SH-SY5Y (cell line): Measurements from ENCODE around the gene GAST.

Experiments
- GATA2 ChIP-seq: IDR thresholded peaks from 2 replicates; pipeline ENCODE4 v1.6.1; 2011; ENCODE audit warnings: mild to moderate bottlenecking, low read depth, low read length
- GATA3 ChIP-seq: IDR thresholded peaks from 2 replicates; pipeline ENCODE4 v1.6.1; 2011; ENCODE audit warnings: low read depth, mild to moderate bottlenecking, low read length, moderate library complexity

Gene GAST

DNA sequence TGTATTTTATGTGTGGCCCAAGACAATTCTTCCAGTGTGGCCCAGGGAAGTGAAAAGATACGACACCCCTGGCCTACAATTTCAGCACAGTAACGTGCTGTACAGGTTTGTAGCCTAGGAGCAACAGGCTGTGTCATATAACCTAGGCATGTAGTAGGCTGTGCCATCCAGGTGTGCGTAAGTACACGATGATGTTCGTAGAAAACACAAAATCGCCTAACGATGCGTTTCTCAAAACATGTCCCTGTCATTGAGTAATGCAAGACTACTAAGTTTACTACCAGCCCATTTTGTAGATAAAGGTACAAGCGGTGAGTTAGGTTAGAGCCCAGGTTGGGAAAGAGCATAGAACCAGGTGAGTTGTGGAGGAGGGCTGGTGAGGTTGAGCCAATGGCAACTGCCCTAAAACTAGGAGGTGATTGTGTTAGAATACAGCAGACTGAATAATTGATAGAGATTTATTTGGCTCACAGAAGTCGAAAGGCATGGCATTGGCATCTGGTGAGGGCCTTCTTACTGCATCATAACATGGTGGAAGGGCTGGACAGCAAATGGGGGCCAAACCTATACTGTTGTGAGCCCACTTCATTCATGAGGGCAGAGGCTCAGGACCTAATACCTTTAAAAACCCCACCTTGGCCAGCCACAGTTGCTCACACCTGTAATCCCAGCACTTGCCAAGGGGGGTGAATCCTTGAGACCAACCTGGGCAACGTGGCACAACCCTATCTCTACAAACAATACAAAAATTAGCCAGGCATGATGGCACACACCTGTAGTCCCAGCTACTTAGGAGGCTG, 19.2 kb upstream of the GAST start:
- TF ChIP-seq GATA2 (no peak), GATA3 (no peak)

DNA sequence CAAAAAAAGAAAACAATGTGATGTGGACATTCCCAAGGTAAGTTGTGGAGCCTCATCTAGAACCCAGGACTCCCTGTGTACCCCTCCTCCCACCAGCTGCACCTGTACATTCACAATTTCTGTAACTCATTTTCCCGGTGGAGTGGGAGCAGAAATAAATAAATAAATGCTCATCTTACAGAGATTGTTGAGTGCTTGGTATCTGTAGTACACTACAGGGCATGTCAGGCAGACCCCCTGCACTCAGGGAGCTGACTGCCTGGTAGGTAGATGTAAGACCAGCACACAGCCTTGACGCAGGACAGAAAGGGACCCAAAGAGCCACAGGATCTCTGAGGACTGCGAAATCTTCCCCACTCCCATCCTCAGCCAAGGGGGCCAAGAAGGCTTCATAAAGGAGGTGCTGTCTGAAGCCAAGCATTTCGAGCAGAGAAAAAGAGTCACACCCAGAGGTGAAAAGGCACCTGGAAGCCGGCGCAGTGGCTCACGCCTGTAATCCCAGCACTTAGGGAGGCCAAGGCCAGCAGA, 16.9 kb upstream of the GAST start:
- TF ChIP-seq GATA2, result no peak
- no peak for TF ChIP-seq GATA3

DNA sequence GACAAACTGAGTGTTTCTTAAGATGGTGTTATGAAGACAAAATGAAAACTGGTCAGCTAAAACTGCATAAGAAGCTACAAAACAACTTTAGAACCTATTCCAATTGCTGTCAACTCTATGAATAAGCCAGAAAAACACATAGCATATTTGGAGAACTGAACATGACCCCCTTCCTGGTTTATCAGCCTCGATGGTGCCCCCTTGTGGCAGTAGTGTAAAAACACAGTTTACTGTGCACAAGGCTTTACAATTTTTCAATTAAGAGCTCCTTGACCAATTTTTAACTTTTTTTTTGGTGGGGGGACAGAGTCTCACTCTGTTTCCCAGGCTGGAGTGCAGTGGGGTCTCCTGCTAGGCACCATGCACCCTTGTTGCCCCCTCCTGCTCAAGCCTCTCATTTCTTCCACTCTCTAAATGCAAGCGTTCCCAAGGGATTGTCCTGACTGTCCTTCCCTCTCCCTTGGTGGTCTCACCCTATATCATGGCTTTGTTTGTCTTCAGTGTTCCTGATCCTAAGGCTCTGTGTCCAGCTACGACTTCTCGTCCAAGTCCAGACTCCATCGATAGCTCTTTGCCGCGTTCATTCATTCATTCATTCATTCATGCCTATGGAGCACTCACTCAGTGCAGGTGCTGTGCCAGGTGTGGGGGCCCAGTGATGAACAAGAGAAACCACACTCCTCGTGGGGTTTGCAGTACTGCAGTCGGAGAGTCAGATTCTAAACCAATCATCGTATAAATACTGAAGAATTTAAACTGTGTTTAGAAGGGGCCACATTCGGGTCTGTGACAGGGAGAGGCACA, 16.0 kb upstream of the GAST start:
- TF ChIP-seq GATA2 (no peak), GATA3 (no peak)

DNA sequence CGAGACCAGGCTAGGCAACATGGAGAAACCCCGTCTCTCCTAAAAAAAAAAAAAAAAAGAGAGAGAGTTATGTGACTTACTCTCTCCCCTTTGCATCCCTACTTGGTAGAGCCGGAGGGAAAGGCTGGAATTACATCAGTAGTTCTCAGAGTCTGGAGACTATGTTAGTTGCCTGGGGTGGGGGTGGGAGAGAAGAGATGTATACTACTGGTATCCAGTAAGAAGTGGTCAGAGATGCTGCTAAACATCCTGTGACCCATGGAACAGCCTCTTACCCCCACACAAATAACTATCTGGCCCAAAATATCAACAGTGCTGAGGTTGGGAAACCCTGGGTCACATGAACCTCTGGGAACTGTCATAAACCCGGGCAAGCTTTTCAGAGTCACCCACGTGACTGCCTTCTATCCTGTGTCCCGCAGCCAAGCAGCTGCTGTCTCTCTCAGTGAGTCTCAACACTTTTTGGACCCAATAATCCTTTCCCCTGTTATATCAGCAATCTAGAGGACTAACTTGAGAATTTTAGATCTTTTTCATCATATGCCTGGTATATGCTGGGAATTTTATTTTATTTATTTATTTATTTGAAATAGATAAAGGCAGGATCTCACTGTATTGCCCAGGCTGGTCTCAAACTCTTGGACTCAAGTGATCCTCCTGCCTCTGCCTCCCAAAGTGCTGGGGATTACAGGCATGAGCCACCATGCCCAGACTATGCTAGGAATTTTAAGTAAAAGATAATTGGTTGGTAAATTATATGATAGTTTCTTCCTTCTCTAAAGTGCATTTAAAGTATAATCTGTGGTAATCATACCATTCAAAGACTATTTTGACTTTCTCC, 14.8 kb upstream of the GAST start:
- no peak for TF ChIP-seq GATA3
- TF ChIP-seq GATA2, result no peak

DNA sequence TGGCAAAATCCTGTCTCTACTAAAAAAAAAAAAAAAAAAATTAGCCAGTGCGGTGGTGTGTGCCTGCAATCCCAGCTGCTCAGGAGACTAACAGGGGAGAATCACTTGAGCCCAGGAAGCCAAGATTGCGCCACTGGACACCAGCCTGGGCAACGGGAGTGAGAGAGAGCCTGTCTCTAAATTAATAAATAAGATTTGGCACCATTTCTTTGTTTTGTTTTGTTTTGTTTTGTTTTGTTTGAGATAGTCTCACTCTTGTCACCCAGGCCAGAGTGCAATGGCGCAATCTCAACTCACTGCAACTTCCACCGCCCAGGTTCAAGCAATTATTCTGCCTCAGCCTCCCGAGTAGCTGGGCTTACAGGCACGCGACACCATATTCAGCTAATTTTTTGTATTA, 9.4 kb upstream of the GAST start:
- TF ChIP-seq GATA2, result no peak
- TF ChIP-seq GATA3, result no peak

DNA sequence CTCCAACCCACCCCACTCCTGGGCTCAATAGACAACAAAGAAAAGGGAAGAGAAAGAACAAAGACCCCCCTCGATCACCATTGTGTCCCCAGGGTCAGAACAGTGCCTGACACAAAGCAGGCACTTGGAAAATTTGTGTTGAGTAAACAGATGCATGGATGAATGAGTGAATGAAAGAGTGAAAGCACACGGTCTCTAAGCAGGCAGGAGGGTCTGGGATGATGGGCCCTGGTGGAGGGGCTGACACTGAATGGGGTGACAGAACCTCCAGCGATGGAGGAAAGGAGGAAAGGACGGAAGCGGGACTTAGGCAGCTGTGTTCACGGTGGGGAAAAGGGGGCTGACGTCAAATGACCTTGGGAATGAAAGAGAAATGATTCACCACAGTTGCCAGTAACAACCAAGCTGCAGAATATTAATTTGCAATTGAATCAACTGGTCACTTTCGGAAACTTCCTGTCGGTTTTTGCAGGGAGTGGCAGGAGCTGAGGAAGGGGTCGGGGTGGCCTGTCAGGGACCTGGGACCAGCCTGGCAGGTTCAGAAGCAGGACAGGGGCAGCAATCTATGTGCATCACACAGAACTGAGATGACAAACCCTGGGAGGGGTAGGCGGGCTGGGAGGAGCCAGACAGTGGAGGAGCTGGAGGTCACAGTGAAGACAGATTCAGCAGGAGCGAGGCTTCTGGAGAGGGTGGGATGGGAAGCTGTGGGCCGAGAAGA, 6.7 kb upstream of the GAST start:
- TF ChIP-seq GATA3, result no peak
- no peak for TF ChIP-seq GATA2

DNA sequence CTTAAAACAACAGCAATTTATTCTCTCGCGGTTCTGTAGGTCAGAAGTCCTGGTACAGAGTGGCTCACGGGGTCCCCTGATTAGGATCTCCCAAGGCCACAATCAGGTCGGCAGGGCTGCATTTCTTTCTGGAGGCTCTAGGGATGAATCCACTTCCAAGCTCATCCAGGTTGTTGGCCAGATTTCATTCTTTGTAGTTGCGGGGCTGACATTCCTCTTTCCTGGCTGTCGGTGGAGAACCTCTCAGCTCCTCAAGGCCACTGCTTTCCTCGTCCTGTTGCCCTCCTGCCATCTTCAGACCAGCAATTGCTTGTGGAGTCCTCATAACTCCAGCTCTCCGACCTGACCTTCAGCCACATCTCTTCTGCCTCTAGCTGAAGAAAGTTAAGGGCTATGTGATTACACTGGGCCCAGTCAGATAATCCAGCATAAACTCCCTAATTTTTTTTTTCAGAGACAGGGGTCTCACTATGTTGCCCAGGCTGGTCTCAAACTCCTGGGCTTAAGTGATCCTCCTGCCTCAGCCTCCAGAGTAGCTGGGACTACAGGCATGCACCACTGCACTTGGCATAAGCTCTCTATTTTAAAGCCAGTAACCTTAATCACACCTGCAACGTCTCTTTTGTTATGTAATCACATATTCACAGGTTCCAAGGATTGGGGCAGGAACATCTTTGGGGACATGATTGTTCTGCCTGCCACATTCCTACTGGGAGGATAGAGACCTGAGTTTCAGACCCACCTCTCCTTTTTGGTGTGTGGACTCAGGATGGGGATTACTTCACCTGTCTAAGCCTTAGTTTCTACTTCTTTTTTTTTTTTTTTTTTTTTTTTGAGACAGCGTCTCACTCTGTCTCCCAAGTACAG, 4.1 kb upstream of the GAST start:
- TF ChIP-seq GATA3 (no peak), GATA2 (no peak)

DNA sequence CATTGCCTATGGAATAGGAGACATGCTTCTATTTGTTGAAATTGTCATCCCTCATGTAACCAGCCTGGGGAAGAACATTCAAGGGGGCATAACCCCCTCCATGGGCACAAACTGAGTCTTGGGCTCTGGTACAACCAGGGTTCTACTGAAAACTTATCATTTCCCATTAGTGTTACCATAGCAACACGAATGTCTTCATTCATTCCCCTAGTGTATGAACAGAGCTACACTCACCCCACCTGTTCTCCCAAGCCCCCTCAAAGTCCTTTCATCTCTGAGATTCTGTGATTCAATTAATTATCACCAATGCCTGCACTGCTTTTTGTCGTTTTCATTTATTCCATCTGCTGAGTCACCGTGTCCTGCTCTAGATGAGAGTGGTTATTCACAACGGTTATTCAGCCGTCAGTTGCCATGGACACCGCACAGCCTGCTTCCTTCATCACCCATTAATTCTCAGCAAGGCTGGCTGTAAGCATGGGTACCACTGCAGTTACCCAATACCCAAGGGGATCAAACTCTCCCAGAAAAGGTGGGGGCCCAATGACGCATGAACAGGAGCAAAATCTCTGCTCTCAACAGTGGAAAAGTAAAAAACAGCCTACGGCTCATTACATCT, 1.6 kb upstream of the GAST start:
- TF ChIP-seq GATA3 (no peak), GATA2 (no peak)

DNA sequence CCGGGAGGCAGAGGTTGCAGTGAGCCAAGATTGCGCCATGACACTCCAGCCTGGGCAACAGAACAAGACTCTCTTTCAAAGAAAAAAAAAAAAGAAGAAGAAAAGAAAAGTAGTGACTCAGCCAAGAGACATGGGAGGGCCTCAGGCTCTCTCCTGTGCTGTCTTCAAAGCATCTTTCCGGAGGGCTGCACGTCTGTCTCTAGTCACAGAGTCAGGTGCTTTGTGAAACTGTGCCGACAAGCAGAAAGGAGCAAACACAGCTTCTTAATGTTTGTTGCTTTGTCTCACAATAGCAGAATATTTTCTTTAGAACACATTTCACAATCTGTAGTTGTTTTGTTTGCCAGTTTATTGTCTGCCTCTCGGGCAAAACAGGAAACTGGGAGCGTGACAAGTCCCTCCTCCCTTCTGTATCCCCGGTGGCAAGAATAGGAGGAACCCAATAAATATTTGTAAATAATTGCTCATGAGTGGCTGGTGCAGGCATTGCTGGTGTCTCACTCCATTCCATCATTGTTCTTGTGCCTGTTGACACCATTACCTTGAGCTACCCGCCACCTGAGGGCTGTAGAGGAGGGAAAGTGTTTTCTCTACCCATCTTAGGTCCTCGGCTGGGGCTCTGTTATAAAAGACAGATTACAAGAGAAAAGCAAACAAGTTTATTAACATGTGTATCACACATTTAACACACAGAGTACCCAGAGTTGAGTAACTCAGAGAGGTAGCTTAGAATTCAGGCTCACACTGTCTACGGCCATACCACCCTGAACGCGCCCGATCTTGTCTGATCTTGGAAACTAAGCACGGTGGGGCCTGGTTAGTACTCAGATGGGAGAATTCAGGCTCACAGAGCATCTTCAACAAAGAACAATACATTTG, 5.5 kb downstream of the GAST start:
- TF ChIP-seq GATA3, result no peak
- no peak for TF ChIP-seq GATA2

DNA sequence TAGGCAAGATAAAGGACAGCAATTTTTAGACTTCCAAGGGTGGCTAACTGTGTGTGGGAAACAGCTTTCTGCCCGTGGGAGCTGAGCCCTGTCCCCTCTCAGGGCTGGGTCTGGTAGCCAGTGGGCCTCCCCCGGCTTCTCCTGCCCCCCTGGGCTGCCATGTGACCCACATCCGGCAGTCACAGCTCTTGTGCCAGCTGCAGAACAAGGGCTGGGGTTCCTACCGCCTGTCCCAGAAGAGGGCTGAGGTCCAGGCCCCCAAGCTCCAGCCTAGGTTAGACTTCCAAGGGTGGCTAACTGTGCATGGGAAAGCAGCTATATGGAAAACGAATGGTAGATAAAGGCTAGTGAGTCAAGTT, 6.1 kb downstream of the GAST start:
- no peak for TF ChIP-seq GATA3
- TF ChIP-seq GATA2, result no peak

DNA sequence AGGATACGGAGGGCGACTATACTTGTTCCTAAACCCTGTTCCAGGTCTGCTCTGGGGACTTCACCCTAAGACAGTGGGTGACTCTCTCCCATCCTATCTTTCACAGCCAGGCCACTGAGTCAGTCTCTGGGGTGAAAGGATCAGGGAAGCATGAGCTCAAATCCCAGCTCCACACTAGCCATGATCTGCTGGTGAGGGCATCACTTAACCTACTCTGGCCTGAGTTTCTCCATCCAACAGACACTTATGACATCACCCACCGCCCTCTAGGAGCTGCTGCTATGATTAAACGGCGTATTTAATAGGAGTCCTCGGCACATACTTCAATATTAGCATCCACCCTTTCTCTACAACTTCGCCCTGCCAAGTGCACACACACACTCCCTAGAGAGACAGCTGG, 10.1 kb downstream of the GAST start:
- TF ChIP-seq GATA2 (no peak), GATA3 (no peak)

DNA sequence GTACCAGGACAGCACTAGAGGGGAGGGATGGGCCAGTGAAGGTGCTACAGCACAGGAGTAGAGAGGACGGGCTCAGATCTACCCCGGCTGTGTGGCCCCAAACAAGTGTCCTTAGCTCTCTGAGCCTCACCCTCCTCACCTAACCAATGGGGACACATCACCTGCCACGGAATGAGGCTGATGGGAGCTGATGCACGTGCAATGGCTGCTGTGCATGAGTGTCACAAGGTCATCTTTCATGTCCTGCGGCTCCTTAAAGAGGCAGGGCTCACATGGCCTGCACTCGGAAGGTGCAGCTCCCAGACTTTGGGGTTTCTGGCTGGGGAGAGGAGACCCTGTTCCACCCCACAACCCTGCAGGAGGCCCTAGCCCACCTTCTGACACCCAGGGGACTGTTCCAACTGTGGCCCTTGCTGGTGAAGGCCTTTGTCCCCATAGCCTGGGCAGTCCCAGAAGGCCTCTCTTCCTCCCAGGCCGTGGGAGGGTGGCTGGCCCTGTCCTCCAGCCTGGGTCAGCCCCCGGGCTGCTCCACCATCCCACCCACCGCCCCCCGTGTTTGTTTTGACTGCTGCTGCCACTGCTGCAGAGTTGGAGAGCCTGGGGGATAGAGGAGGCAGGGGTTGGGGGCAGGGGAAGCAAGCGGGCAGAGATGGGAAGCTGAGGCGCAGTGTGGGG, 11.8 kb downstream of the GAST start:
- no peak for TF ChIP-seq GATA2
- no peak for TF ChIP-seq GATA3
